CD4-positive, alpha-beta T cell treated with Interleukin-15 for 1 hour (primary cell): ENCODE results near the gene TUBG2.

Experiments used
- DNase-seq: peaks from one replicate; pipeline ENCODE4 v3.0.0-alpha.2; 2020

TUBG2 gene

GRCh38 chr17:42677921-42678781, 19.1 kb downstream of the TUBG2 start:
- peak; percentile 73 for DNase-seq

DNA sequence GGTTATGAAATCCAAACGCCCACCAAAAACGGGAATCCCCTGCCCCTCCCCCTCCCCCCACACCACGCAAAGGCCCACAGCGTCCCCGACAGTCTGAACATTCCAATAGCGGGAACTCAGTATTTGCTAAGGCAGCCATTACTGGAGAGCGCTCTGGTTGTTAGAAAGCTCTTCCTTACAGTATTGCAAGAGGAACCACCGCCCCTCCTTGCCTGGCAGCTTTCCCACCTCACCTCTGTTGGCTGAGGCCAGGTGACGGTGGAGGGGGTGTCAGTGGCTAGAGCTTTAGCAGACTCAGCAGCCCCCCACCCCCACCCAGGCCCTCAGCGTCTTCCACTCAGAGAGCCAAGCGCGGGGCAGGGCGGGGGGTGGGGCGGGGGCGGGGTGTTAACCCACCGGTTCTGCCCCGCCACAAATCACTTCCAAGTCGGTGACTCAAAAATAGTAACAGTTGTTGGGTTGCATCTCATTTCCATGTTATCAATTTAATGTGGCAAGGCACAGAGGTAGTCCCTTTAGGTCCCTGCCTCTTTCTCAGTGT, 19.9 kb downstream of the TUBG2 start:
- DNase-seq: no peak

DNA sequence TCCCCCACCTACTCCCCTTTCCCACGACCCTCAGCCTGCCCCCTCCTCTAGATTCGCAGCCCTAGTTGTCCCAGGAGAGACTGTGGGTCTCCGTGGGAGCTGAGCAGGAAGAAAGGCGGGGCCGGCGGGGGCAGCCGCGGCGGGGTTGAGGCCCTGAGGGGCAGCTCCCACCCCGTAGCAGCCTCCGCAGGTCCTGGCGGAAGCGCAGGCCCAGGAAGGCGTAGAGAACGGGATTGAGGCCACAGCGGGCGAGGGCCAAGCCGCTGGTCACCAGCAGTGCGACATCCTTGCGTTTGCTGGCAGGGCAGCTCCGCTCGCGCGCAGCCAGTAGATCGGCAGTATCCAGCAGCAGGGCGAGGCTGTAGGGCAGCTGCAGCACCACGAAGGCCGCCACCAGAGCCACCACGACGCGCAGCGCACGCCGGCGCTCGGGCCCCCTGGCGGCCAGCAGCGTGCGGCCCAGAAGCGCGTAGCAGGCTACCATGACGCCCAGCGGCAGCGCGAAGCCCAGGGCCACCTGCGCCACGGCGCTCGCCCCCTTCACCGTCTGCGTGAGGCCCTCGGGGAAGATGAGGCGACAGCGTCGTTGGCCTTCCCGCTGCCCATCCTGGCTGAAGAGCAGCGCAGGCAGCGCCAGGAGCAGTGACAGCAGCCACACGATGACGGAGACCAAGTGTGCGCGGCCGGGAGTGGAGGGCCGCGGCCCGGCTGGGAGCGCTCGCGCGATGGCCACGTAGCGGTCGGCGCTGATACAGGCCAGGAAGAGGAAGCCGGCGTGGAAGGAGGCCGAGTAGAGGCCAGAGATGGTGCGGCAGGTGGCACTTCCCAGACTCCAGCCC, 20.6 kb downstream of the TUBG2 start:
- peak; percentile 79 for DNase-seq

- no peak for DNase-seq
Observed at GRCh38 chr17:42680331-42680808, 21.3 kb downstream of the TUBG2 start.

GRCh38 chr17:42681976-42682721, 23.1 kb downstream of the TUBG2 start, which contains the start of gene CNTNAP1:
Gene CNTNAP1 (plus strand): TSS chr17:42682531. CDS start chr17:42682830, 299 bp downstream.
- no peak for DNase-seq

GRCh38 chr17:42682722-42683403, 23.8 kb downstream of the TUBG2 start:
- no peak for DNase-seq

DNA sequence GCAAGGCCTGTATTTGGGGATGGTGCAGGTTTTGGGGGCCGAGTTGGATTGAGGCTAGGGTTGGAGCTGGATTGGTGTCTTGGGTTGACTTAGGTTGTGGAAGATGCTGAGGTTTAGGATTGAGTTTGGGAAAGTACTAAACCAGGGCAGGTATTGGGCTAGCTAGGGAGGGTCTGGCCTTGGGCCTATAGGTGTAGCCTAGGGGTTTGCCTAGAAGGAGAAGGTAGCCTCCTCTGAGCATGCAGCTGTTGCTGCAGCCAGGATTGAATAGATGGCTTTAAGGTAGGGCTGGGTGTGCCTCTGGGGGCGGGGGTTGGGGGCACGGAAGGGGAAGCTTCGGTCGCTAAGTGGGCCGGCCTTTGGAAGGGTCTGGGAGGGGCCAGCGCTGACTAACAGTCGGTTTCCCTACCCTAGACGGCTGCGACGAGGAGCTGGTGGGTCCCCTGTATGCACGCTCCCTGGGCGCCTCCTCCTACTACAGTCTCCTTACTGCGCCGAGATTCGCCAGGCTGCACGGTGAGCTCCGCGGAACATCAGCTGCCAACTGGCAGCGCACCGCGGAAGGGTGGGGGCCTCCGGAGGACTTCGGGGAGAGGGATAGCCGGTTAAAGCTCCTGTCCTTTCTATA, 24.4 kb downstream of the TUBG2 start:
- no peak for DNase-seq

- no peak for DNase-seq
Observed at GRCh38 chr17:42684929-42685556, 26.0 kb downstream of the TUBG2 start.

DNA sequence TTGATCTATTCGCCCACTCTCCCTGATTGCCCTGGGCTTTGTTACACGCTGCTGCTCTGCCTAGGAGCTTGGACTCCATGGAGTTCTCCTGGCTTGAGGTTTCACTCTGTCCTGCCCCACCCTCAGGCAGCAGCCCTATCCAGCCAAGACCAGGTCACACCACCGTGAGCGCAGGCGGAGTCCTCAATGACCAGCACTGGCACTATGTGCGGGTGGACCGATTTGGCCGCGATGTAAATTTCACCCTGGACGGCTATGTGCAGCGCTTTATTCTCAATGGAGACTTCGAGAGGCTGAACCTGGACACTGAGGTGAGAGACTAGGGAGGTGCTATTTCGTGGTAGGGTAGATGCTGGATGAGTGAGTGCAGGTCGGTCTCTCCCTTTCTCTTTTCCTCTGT, 26.7 kb downstream of the TUBG2 start:
- no peak for DNase-seq

GRCh38 chr17:42686520-42687128, 27.5 kb downstream of the TUBG2 start:
- no peak for DNase-seq

- no peak for DNase-seq
Observed at GRCh38 chr17:42687707-42688320, 28.7 kb downstream of the TUBG2 start.

DNA sequence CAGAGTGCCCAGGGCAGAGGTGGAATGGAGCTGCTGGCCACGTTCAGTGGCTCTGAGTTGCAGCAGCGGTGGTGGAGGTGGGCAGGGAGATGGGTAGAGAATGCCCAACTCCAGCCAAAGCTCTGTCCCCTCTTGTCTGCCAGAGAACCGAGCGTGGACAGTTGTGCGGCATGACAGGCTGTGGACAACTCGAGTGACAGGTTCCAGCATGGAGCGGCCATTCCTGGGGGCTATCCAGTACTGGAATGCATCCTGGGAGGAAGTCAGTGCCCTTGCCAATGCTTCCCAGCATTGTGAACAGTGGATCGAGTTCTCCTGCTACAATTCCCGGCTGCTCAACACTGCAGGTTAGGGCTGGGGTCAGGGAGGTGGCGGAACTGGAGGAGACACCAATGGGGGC, 31.5 kb downstream of the TUBG2 start:
- no peak for DNase-seq

DNA sequence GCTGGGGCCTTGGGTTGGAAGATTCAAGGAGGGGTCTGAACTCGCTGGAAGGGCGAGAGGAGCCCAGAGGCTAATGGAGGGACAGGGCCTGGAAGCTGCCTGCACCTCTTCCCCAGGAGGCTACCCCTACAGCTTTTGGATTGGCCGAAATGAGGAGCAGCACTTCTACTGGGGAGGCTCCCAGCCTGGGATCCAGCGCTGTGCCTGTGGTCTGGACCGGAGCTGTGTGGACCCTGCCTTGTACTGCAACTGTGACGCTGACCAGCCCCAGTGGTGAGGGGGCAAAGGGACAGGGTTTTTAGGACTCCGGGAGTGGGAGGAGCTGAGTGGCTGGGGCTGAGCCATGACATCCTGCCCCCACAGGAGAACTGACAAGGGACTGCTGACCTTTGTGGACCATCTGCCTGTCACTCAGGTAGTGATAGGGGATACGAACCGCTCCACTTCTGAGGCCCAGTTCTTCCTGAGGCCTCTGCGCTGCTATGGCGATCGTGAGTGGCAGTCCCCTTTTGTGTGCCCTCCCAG, 32.0 kb downstream of the TUBG2 start:
- no peak for DNase-seq

- DNase-seq: no peak
Observed at GRCh38 chr17:42692489-42692888, 33.4 kb downstream of the TUBG2 start.

DNA sequence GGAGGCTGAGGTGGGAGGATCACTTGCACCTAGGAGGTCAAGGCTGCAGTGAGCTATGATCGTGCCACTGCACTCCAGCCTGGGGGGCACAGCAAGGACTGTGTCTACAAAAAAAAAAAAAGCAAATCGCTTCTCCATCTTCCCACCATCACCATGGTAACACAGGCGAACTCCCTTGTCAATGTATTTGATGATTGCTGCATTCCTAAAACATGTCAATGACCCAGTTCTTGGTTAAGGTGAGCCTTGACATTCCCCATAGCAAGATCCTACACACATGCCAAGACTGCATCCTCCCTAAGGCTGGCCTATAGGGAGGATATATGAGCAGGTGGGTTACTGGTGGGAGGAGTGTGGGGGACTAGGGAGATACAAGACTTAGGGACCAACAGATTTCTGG, 35.4 kb downstream of the TUBG2 start:
- DNase-seq: no peak

DNA sequence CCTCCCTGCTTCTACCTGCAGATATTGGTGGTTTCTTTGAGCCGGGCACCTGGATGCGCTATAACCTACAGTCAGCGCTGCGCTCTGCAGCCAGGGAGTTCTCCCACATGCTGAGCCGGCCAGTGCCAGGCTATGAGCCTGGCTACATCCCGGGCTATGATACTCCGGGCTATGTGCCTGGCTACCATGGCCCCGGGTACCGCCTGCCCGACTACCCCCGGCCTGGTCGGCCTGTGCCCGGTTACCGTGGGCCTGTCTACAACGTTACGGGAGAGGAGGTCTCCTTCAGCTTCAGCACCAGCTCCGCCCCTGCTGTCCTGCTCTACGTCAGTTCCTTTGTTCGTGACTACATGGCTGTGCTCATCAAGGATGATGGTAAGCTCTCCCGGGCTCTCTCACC, 36.4 kb downstream of the TUBG2 start:
- DNase-seq: no peak

DNA sequence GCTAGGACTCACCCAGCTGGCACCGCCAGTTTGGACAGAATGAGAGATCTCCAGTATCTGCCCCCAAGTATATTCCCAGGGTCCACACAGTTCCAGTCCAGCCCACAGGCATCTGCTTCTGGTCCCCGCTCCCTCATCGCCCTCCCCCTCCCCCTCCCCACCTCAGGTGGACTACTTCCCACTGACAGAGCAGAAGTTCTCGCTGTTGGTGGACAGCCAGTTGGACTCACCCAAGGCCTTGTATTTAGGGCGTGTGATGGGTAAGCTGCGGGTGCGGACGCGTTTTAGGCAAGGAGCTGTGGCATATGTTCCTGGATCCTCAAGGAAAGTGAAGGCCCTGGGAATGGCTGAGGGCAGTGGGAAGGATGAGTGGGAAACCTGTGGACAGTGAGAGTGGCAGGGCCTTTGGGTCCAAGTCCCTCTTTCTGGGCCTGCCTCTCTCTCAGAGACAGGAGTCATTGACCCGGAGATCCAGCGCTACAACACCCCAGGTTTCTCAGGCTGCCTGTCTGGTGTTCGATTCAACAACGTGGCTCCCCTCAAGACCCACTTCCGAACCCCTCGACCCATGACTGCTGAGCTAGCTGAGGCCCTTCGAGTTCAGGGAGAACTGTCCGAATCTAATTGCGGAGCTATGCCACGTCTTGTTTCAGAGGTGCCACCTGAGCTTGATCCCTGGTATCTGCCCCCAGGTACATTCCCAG, 38.2 kb downstream of the TUBG2 start:
- no peak for DNase-seq

- DNase-seq: no peak
Observed at GRCh38 chr17:42698736-42699414, 39.8 kb downstream of the TUBG2 start.

- DNase-seq: no peak
Observed at GRCh38 chr17:42699415-42699740, 40.3 kb downstream of the TUBG2 start.
